ENCODE measurements around the gene ELANE. TPM values are rescaled to one million over a fixed set of nuclear protein-coding genes. Genes with fewer than 3 reads are reported as not detected.
"Not testable (repeated sequence)": the region's sequence is repeated elsewhere in the genome, so short reads cannot be mapped to it uniquely, and the experiment has no call there.

ELANE gene
- total RNA-seq, 1 donor from 2014 or later, result 1.3 TPM

DNA sequence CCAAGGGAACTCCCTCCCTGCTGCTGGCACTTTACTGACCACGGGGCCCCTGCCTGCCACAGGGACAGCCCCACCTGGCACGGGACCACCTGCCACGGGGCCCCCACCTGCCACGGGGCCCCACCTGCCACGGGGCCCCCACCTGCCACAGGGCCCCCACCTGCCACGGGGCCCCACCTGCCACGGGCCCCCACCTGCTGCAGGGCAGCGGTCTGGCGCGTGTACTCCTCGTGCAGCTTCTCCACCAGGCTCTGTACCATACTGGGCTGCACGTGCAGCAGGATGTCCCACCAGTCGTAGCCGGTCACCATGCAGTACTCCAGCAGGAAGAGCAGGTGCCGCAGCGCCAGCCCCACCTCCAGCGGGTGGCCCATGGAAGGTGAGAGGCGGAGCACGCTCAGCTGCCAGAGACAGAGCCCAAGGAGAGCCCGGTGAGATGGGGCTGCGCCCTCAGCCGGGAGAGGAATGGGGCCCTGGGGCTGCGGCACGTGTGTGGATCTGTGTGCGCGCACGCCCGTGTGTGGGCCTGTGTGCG lies 24.7 kb downstream of the ELANE start:
- no peak for DNase-seq (ENCODE audit: low spot score)

DNA sequence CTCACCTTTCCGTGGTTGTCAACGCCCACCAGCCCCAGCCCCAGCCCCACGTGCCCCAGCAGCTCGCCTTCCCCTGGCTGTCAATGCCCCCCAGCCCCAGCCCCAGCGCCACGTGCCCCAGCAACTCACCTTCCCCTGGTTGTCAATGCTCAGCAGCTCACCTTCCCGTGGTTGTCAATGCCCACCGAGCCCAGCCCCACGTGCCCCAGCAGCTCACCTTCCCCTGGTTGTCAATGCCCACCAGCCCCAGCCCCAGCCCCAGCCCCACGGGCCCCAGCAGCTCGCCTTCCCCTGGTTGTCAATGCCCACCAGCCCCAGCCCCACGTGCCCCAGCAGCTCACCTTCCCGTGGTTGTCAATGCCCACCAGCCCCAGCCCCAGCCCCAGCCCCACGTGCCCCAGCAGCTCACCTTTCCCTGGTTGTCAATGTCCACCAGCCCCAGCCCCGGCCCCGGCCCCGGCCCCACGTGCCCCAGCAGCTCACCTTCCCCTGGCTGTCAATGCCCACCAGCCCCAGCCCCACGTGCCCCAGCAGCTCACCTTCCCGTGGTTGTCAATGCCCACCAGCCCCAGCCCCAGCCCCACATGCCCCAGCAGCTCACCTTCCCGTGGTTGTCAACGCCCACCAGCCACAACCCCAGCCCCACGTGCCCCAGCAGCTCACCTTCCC lies 26.0 kb downstream of the ELANE start:
- DNase-seq (ENCODE audit: low spot score), result not testable (repeated sequence)

DNA sequence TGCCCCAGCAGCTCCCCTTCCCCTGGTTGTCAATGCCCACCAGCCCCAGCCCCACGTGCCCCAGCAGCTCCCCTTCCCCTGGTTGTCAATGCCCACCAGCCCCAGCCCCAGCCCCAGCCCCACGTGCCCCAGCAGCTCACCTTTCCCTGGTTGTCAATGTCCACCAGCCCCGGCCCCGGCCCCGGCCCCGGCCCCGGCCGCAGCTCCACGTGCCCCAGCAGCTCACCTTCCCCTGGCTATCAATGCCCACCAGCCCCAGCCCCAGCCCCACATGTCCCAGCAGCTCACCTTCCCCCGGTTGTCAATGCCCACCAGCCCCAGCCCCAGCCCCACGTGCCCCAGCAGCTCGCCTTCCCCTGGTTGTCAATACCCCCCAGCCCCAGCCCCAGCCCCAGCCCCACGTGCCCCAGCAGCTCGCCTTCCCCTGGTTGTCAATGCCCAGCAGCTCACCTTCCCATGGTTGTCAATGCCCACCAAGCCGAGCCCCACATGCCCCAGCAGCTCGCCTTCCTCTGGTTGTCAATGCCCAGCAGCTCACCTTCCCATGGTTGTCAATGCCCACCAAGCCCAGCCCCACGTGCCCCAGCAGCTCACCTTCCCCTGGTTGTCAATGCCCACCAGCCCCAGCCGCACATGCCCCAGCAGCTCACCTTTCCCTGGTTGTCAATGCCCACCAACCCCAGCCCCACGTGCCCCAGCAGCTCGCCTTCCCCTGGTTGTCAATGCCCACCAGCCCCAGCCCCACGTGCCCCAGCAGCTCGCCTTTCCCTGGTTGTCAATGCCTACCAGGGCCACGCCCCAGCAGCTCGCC lies 26.9 kb downstream of the ELANE start:
- not testable (repeated sequence) for DNase-seq (ENCODE audit: low spot score)

DNA sequence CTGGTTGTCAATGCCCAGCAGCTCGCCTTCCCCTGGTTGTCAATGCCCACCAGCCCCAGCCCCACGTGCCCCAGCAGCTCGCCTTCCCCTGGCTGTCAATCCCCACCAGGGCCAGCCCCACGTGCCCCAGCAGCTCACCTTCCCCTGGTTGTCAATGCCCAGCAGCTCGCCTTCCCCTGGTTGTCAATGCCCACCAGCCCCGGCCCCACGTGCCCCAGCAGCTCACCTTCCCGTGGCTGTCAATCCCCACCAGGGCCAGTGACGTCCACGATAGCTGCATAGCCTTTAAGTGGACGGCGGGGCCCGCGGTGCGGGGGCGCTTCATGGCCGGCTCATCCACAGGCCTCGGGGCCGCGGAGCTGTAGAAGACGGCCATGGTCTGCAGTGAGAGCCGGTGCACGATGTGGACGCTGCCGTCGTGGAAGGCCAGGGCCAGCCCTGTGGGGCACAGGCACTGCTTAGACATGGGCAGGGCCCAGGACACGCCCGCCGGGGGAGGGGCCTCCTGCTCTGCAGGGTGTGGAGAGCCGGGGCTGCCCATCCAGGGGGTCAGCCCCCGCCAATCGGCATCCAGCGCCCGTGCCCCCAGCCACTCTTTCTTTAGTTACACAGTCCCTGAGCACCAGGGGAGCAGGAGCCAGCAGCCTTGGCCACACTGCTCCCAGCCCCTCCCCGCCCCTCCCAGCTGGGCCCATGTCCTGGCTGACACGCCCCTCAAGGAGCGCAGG lies 27.8 kb downstream of the ELANE start:
- no peak for DNase-seq (ENCODE audit: low spot score)

DNA sequence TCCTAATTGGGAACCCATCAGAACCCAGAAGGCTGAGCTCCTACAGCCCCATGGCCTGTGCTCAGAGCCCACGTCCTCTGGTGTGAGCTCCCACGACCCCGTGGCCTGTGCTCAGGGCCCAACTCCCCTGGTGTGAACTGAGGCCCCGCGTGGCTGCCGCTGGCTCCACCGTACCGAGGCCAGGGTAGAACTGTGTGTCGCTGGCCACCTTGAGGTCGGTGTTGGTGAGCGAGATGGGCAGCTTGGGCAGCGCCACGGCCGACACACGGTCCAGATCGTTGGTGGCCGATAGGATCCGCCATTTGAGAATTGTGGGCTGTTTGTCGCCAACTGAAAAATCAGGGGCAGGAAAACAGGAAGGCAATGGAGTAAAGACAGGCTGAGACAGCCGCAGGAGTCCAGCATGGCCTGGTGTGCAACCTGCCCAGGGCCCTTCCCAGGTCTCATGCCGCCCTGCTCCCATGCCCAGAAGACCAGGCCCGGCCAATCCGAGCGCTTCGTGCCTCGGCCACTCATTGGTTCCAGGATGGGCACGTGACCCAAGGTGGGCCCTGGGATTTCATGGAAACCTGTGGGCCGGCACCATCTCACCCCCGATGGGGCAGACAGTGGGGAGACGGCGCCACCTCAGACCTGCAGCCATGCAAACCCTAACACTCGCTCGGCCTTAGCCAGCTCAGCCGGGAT lies 29.4 kb downstream of the ELANE start:
- no peak for DNase-seq (ENCODE audit: low spot score)

DNA sequence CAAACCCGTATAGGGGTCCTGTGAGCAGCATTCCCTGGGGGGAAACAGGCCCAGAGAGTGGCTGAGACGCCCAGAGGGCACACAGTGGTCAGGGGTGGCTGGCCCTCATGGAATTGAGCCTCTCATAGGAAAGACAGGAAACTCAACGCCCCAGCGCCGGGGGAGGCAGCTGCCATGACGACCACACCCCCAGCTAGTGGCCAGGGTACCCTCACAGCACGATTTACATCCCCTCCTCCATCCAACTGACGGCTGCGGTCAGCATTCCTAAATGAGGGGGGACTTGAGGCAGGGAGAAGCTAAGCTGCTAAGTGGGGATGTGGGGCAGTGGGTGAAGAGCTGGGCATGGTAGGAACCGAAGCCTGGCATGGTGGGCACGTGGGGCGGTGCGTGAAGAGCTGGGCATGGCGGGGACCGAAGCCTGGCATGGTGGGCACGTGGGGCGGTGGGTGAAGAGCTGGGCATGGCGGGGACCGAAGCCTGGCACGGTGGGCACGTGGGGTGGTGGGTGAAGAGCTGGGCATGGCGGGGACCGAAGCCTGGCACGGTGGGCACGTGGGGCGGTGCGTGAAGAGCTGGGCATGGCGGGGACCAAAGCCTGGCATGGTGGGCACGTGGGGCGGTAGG lies 30.9 kb downstream of the ELANE start:
- no peak for DNase-seq (ENCODE audit: low spot score)

DNA sequence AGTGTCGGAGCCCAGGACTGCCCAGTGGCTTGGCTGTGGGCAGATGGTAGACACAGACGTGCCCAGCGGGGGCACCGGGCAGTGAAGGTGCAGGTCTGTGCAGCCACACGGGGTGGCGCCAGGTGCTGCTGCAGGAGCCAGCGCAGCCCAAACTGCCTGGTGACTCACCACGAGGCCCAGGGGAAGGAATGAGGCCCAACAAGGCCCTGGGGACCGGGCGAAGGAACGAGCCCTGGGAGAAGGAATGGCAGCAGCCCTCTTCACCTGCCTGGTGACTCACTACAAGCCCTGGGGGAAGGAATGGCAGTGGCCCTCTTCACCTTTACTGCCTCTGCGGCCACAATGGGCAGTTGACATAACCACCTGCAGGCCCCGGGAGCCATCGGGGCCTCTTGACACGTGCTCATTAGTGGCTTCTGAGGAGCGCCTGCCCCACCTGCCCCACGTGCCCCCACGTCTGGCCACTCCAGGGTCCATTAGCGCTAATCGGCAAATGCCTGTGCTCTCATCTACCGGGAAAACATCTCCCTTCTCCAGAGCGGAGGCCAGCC lies 31.6 kb downstream of the ELANE start:
- no peak for DNase-seq (ENCODE audit: low spot score)

DNA sequence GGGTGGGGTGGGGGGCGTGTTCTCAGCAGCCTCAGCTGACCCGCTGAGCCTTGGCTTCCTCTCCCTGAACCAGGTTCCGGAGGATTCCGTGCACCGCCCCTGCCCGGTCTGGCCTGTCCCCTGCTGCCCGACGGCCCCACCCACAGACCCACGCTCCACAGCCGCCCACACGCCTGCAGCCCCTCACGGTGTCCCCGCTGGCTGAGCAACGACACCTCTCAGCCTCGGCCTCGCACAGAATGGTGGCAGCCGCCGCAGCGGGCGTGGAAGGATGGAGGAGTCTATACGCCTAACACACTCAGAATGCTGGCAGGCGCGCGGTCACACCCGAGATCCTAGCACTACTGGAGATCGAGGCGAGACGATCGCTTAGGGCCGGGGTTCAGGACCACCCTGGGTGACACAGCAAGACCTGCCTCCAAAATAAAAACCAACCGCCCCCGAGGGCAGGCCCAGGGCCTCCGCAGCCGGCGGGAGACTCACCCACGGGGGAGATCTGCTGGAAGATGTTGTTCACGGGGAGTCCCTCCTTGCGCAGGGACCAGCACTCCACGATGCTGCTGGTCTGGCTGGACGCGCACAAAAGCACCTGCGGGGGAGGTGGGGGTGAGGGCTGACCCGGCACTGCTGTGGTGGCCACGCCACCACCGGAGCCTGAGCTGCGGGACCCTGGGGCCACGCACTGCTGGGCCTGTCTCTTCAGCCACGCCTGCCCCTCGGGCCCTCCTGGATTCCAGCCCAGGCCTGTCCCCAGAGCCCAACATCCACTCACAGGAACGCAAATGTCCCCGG lies 32.5 kb downstream of the ELANE start:
- no peak for DNase-seq (ENCODE audit: low spot score)

DNA sequence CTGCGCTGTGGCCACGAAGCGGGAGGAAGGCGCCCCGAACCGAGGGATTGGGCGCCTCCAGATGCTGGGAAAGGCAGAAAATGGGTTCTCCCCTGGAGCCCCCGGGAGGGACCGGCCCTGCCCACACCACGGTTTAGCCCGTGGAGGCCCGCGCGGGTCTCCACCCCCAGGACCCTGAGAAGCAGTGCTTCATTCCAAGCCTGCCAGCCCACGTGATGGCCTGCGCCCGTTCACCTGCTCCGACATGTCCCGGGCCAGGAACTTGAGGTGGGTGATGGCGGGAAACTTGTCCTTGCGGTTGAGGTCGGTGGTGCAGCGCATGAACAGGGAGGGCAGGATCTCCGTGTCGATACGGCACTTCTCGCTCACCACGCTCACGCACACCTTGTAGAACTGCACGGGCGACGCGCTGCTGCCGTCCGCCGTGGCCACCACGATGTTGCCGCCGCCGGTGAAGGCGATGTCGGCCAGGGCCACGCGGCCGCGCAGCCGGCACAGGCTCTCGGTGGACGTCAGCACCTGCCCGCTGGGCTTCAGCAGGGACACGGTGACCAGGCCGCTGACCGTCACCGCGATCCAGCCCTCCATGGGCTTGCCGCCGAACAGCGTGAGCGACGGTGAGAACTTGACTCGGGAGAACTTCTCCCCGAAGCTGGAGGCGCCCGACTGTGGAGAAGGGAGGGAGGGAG lies 33.6 kb downstream of the ELANE start:
- DNase-seq (ENCODE audit: low spot score), result no peak

DNA sequence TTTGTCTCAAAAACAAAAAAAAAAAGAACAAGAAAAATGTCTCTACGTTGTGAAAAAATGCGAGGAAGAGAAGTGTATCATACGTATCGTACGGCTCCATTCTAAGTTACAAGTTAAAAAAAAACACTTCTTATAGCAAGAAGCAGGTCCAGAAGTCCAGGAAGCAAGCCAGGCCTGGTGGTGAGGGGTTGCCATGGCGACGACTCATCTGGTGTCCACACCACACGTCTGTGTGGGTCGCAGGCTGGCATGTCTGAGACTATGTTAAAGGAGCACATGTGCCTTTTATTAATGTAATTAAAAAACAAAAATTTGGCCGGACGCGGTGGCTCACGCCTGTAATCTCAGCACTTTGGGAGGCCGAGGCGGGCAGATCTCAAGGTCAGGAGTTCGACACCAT lies 35.0 kb downstream of the ELANE start:
- DNase-seq (ENCODE audit: low spot score), result no peak

DNA sequence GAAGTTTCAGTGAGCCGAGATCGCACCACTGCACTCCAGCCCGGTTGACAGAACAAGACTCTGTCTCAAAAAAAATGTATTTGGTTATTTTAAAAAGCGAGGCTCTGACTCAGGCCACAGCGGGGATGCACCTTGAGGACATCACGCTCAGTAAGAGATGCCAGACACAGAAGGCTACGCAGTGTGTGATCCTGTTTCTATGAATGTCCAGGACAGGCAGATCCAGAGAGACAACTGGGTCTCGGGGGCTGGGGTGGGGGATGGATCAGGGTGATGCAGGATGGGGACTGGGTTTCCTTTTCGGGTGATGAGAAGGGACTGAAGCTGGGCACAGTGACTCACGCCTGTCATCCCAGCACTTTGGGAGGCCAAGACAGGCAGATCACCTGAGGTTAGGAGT lies 35.5 kb downstream of the ELANE start:
- no peak for DNase-seq (ENCODE audit: low spot score)

DNA sequence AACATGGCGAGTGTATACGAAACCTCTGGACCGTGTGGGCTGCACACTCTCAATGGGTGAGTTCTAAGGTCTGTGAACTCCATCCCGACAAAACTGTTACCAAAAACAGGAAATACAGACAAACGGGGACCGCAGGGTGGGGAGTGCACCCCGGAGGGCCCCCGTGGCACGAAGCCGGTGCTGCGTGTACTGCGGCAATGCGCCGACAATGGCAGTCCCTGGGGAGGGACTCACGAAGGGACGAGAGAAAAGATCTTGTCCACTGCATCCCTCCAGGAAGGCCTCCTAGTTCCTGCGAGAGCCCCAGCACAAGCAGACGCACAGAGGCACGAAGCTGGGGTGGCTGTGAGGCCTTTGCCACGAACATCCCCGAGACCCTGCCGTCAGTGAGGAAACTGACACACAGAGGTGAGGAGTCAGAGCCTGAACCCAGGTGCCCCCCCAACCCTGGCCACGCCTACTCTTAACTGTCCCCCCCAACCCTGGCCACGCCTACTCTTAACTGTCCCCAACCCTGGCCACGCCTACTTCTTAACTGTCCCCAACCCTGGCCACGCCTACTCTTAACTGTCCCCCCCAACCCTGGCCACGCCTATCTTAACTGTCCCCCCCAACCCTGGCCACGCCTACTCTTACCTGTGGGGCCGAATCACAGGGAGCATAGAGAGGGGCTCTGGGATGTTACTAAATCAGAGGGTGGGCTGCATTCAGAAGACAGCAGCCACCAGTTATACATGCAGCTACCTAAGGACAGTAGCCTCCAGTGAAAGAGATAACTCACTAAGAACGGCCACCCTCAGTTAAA lies 36.7 kb downstream of the ELANE start:
- no peak for DNase-seq (ENCODE audit: low spot score)

DNA sequence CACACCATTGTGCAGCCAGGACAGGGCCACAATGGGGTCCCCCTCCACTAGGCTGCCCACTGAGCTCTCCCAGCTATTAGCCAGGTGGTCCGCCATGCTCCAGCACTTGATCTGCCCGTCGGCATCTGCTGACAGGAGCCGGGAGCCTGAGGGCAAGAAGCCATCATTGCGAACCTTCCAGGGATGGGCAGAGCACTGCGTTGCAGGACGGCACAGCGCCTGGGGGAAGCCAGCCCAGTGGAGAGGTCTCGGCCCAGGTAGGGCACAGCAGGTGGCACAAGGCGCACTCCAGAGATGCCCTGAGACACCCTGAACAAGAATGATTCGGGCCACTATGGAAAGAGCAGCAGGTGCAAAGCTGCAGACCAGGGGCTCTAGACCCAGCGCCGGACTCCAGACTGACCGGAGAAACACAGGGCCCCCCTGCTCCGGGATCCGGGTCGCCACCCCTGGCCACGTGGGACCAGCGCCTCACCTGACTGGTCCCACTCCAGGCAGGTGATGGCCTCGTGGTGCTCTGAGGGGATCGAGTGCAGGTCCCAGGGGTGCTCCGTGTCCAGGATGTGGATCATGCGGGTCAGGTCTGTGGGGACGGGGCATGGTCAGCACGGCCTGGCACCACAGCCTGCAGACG lies 37.7 kb downstream of the ELANE start:
- DNase-seq (ENCODE audit: low spot score), result no peak

DNA sequence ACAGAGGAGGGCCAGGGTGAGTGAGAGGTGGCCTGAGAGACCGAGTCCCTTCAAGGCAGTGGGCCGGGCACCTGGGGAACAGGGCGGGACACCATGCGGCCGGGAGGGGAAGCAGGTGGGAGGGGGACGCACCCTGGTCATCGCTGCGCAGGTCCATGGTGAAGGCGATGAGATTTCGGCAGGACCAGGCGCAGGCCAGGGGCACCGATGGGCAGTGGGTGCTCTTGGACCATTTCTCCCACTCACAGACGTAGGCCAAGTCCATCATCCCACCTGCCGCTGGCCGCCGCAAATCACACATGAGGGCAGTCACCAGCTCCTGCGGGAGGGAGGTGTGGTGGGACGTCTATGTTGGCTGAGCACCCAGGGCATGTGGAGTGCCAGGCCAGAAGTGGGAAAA lies 38.7 kb downstream of the ELANE start:
- DNase-seq (ENCODE audit: low spot score), result no peak

DNA sequence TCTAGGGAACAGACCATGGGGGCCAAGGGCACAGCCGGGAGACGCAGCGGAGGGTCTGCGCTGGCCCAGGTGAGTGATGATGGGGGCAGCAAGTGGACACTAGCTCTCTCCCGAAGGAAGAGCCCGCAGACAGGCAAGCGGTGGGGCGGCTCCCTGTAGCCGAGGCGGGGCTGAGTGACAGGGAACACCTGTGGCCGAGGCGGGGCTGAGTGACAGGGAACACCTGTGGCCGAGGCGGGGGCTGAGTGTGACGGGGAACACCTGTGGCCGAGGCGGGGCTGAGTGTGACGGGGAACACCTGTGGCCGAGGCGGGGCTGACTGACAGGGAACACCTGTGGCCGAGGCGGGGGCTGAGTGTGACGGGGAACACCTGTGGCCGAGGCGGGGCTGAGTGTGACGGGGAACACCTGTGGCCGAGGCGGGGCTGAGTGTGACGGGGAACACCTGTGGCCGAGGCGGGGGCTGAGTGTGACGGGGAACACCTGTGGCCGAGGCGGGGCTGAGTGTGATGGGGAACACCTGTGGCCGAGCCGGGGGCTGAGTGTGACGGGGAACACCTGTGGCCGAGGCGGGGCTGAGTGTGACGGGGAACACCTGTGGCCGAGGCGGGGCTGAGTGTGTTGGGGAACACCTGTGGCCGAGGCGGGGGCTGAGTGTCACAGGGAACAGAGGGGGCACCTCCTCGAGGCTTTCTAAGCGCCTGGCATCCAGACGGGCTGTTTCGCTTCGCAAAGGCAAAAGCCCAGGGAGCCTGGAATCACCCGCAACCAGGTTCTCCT lies 39.5 kb downstream of the ELANE start:
- DNase-seq (ENCODE audit: low spot score), result not testable (repeated sequence)

DNA sequence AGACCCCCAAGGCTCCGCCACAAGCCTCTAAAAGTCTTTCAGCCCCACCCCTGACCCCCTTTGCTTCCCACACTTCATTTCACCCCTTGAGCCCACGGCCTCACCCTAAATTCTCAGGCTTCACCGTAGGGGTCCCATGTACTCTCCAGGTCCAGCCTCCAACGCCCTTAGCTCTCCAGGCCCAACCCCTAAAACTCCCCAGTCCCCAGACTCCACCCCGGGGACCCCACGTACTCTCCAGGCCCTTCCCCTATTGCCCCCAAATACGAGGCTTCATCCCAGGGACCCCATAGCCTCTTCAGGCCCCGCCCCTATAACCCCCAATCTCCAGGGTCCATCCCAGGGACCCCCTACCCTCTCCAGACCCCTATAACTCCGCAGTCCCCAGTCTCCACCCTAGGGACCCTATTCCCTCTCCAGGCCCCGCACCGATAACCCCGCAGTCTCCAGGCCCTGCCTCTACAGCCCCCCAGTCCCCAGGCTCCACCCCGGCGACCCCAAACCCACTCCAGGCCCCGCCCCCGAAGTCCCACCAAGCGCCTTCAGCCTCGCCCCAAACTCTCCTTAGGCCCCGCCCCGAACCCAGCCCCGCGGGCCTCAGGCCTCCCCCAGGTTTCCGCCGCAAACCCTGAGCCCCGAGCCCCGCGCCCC lies 40.3 kb downstream of the ELANE start:
- DNase-seq (ENCODE audit: low spot score), result no peak

All from mesenteric fat pad (tissue), 1 donor.